Measurements from ENCODE around the gene NCAPD3. TPM values are rescaled to one million over a fixed set of nuclear protein-coding genes. Genes with fewer than 3 reads are reported as not detected.

Gene NCAPD3
- total RNA-seq, 1 donor from 2014 or later, result 11.0 TPM

DNA sequence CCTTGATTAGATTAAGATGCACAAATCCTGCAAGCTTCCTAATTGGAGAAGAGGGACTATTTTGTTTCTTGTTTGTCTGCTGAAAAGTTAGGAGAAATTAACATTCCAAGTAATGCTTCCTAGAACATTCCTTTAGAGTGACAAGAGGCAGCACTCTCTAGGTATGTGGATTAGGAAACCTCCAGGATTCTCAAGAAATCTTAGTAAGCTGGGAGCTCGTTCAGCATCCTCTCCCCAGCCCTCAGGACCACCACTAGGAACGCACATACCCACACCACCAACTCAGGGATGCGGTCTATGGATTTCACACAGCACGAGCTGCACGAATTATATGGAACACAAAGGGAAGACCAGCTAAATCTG lies 52.9 kb downstream of the NCAPD3 start:
- no peak for FAIRE-seq
- no peak for DNase-seq (ENCODE audit: low spot score in 2 of 2)

DNA sequence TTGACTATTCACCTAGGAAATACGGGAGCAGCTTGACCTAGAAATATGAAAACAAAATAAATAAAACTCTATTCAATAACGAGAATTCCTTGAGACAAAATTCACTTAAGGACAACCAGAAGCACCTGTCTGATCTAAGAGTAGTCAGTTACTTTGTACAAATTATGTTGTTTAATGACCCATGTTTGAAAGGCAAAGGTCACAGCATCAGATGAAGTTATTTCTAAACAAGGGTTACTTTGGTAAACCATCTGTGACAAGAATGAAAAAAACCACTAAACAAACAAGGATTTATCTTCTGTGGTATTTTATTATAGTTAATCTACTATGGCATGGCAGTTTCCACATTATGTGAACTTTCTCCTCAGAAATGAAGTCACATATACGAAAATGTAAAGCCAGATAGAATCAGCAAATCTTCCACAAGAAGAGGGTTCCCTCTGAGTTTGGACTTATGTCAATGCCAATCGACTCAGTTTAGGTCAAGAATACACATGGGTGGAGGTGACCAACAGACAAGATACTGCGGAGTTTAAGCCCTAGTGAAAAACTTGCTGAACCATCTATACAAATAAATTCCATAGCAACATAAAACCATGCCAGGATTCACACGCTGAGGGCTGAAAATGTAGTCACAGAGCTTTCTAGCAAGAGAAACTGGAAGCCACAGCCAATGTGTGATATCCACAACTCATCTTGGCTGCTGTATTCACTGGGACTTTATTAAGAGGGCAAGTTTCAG lies 53.4 kb downstream of the NCAPD3 start:
- no peak for DNase-seq (ENCODE audit: low spot score in 2 of 2)
- FAIRE-seq, result no peak

DNA sequence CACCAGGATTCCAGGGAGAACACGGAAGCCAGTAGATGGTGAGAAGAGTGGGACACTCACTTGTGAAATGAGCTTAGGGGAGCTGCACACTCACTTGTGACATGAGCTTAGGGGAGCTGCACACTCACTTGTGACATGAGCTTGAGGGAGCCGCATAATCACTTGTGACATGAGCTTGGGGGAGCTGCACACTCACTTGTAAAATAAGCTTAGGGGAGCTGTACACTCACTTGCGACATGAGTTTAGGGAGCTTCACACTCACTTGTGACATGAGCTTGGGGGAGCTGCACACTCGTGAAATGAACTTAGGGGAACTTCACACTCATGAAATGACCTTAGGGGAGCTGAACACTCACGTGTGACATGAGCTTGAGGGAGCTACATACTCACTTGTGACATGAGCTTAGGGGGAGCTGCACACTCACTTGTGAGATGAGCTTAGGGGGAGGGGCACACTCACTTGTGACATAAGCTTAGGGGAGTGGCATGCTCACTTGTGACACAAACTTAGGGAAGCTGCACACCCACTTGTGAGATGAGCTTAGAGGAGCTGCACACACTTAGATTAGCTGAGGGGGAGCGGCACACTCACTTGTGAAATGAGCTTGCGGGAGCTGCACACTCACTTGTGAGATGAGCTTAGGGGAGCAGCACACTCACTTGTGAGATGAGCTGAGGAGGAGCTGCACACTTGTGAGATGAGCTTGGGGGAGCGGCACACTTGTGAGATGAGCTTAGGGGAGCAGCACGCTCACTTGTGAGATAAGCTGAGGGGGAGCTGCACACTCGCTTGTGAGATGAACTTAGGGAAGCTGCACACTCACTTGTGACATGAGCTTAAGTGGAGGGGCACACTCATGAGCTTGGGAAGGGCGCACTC lies 59.0 kb downstream of the NCAPD3 start:
- no peak for DNase-seq (ENCODE audit: low spot score in 2 of 2)
- no peak for FAIRE-seq

DNA sequence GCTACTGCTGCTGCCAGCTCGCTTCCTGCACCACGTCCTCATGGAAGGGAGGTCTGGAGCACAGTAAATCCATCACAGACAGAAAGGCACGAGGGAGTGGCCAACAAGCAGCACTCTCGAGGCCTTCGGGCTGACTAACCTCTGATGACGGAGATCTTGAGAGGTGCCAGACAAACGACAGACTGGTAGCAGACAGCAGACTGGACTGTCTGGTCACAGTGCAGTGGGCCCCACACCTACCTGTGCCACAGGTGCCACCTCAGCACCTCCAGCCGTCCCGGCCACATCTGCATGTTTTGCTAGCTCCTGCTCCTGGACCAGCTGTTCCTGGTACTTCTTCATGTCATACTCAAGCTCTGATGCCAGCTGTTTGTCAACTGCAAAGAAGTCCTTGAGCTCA lies 64.1 kb downstream of the NCAPD3 start:
- DNase-seq (ENCODE audit: low spot score in 2 of 2), result no peak
- no peak for FAIRE-seq

DNA sequence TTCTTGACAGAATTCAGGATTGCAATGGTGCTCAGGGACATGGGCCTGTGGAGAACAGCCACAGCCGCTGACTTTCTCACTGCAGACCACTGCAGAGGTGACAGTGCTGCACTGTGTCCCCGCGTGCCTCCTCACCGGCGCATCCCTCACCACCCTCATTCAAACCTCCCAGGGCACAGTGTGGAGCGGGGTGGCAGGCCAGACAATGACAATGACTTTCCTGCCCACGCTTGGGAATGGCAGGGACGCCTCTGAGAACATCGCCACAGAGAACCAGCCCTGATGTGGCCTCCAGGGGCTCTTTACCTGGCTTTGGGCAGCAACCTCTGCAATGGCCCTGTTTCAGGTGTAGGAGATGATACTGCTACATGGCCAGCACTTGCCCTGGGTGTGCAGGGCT lies 65.7 kb downstream of the NCAPD3 start:
- FAIRE-seq, result no peak
- no peak for DNase-seq (ENCODE audit: low spot score in 2 of 2)

DNA sequence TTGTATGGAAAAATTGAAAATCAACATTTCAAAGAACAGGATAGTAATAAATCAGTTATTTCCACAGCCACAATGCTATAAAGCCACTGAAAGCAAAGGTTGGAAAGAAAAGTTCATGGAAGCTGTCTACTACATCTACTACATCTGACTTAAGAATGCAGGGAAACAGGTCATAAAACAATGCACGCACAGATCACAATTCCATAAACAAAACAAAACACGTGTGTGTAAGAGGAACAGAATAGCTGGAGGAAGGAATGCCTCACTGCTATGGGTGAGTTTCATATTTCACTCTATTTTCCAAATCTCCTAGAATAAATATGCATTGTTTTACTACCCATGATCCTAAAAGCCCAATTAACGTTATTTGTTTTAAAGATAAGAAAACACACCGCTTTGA lies 66.3 kb downstream of the NCAPD3 start:
- DNase-seq (ENCODE audit: low spot score in 2 of 2) (no peak), FAIRE-seq (no peak)

DNA sequence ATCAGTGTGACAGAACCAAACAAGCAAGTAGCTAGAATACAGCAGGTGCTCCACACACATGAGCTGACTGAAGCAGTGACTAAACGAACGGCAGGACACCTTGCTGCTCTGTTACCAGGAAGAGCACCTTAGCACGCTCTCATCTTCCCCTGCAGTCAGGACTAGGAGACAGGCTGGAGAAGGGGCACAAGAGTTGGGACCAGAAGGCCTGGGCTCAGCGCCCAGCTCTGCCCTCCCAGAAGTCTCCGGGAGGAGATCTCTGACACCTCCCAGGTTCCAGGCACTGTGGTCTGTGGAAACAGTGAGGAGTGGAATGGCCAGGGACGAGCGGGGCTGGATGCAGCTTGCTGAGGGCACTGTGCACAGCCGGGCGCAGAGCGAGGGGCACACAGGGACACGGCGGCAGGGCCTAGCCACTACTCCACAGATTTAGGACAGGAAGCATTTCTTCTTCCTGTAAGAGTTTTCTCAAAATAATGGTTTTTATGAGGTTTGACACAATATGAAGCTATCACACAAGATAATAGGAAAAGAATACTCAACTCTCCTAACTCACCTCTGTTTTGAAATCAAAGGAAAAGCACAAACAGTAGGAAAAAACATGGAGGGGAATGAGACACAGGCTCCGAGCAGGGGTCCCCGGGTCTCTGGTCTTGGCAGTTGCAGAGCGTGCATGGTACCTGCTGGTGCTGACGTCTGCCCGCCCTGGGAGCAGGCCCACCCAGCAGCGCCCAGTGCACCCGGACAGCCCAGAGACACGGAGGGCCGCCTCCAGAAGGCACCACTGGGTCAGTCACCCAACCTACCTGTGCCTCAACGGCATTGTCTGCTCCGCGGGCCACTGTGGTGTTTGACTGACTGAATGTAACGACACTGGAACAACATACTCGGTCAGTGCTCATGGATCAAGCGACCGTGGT lies 67.6 kb downstream of the NCAPD3 start:
- DNase-seq (ENCODE audit: low spot score in 2 of 2), result no peak

DNA sequence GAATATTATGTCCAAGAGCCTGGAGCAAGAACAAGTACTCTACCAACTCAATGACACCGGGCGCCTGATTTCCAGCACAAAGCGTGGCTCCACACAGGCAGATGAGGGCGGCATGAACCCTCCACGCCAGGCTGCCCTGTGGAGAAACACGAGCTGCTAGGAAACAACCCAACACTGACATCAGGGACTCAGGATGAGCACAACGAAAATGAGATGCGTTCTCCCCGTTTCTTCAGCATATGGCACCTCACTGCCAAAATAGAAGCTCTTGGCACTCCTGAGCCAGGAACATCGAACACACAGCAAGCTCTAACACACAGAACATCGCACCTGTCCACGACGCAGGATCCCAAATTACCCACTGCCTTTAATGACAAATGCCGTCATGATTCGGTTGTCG lies 68.3 kb downstream of the NCAPD3 start:
- DNase-seq (ENCODE audit: low spot score in 2 of 2) (no peak), FAIRE-seq (no peak)

More for the DNA sequence above, 67.6 kb downstream of the NCAPD3 start:
- FAIRE-seq, result no peak

DNA sequence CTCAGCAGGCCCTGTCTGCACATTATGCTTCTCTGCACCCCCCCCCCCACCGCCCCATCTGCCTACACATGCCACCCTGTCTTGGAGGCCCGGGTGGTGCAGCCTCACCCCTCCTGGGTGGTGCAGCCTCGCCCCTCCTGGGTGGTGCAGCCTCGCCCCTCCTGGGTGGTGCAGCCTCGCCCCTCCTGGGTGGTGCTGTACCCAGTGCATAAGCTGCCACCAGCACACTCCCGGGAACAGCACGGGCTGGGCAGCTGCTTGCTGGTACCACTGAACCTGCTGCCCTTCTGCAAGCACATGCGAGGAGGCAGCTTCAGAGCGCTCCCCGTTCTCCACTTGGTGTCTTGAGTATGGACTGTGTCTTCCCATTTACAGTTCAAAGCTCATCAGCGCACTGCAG lies 69.3 kb downstream of the NCAPD3 start:
- FAIRE-seq (no peak), DNase-seq (ENCODE audit: low spot score in 2 of 2) (no peak)

DNA sequence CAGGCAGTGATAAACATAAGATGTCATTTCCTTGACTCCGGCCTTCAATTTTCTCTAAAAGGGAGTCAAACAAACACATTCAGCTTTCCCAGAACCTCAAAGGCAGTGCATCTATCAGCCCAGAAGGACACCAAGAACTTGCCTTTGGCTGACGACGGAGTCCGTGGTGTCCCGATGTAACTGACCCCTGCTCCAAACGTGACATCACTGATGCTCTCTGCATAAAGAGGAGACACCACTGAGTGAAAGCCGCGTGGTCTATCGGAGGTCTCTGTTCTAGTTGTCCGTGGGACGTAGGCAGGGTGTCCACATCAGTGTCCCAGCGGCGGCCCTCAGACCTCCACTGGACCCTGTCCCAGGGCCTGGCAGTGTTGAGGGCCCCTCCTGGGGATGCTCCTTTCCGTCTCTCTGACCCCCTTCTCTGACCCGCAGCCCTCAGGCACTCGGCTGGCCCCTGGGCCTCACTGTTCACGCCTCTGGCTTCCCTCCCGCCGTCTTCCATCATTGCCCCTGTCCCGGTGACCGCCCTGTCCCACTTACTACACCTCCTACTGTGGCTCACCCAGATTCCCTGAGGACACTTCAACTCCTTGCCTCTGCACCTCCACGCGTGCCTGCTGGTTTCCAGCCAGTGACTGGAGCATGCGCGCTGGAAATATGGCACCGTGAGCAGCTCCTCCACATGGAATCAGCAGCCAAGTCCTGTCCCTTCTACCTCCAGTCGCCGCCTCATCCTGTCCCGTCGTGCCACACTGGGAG lies 70.4 kb downstream of the NCAPD3 start:
- FAIRE-seq (no peak), DNase-seq (ENCODE audit: low spot score in 2 of 2) (no peak)

DNA sequence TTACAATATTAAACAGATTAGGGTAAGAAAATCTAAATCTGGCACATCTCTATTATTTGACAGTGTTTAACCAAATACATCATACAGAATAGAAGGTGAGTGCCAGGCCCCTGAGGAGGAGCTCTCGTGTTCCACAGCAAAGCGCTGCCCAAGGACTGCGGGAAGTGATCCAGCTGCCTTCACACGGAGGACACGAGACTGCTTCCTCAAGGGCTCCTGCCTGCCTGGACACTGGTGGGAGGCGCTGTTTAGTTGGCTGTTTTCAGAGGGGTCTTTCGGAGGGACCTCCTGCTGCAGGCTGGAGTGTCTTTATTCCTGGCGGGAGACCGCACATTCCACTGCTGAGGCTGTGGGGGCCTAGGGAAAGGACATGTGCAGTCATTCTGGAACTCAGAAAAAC lies 71.1 kb downstream of the NCAPD3 start:
- no peak for DNase-seq (ENCODE audit: low spot score in 2 of 2)
- FAIRE-seq, result no peak

DNA sequence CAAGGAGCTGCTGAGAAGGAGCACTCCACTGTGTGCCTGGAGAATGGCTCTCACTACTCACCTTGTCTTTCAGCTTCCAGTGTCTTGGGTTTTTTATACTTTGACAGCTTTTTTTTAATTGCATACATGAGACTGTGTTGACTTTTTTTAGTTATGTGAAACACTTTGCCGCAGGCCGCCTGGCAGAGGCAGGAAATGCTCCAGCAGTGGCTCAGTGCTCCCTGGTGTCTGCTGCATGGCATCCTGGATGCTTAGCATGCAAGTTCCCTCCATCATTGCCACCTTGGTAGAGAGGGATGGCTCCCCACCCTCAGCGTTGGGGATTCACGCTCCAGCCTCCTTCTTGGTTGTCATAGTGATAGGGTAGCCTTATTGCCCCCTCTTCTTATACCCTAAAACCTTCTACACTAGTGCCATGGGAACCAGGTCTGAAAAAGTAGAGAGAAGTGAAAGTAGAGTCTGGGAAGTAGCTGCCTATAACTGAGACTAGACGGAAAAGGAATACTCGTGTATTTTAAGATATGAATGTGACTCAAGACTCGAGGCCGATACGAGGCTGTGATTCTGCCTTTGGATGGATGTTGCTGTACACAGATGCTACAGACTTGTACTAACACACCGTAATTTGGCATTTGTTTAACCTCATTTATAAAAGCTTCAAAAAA lies 72.6 kb downstream of the NCAPD3 start:
- FAIRE-seq (no peak), DNase-seq (ENCODE audit: low spot score in 2 of 2) (no peak)

DNA sequence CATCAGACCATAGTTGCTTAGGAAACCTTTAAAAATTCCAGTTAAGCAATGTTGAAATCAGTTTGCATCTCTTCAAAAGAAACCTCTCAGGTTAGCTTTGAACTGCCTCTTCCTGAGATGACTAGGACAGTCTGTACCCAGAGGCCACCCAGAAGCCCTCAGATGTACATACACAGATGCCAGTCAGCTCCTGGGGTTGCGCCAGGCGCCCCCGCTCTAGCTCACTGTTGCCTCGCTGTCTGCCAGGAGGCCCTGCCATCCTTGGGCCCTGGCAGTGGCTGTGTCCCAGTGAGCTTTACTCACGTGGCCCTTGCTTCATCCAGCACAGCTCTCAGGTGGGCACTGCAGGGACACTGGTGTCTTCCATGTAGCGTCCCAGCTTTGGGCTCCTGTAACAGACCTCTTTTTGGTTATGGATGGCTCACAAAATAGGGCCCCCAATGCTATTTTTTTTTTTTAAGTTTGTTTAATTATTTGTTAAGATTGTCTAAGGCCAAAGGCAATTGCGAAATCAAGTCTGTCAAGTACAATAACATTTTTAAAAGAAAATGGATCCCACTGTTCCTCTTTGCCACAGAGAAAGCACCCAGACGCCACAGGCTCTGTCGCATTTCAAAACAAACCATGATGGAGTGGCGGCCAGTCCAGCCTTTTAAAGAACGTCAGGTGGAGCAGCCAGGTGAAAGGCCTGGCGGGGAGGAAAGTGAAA lies 73.4 kb downstream of the NCAPD3 start:
- FAIRE-seq (no peak), DNase-seq (ENCODE audit: low spot score in 2 of 2) (no peak)

DNA sequence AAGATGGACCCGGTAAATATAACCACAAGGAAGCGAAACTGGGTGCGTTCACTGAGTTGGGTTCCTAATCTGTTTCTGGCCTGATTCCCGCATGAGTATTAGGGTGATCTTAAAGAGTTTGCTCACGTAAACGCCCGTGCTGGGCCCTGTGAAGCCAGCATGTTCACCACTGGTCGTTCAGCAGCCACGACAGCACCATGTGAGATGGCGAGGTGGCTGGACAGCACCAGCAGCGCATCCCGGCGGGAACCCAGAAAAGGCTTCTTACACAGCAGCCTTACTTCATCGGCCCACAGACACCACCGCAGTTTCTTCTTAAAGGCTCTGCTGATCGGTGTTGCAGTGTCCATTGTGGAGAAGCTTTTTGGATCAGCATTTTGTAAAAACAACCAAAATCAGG lies 74.4 kb downstream of the NCAPD3 start:
- FAIRE-seq (no peak), DNase-seq (ENCODE audit: low spot score in 2 of 2) (no peak)

DNA sequence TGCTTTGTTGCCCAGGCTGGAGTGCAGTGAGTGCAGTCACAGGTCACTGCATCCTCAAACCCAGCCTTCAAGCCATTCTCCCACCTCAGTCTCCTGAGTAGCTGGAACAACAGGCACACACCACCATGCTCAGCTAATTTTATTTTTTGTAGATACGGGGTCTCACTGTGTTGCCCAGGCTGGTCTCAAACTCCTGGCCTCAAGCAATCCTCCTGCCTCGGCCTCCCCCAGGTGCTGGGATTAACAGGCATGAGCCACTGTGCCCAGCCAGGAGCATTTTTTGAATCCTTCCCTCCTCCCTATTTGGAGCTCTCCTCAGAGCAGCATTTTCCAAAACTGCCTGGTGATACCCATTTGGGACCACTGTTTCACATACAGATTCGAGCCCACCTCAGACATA lies 77.2 kb downstream of the NCAPD3 start:
- no peak for FAIRE-seq
- no peak for DNase-seq (ENCODE audit: low spot score in 2 of 2)

DNA sequence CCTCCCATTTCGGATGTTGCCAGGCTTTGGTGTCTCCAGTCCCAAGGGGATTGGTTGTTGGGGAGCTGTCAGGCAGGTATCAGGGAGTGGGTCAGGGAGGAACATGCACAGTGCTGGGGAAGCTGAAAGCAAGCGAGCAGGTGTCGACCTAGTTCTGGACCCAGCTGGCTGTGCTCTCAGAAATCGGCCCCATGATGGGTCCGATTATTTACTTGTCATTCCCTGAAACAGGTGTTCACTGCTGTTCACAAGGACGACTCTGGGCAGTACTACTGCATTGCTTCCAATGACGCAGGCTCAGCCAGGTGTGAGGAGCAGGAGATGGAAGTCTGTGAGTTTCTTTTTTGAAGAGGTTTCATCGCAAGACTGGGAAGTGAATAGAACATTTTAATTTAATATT lies 78.1 kb downstream of the NCAPD3 start:
- no peak for FAIRE-seq
- DNase-seq (ENCODE audit: low spot score in 2 of 2), result no peak

DNA sequence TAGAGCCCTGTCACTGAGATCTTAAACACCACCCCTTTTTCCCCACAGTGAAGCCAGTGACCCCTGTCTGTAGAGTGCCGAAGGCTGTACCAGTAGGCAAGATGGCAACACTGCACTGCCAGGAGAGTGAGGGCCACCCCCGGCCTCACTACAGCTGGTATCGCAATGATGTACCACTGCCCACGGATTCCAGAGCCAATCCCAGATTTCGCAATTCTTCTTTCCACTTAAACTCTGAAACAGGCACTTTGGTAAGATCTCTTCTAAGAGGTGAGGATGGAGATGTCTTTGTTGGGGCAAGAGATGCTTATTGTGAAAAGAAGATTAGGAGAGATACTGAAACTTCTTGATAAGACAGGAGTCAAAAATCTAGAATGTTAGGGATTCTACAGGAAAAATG lies 79.0 kb downstream of the NCAPD3 start:
- no peak for DNase-seq (ENCODE audit: low spot score in 2 of 2)
- FAIRE-seq, result no peak

DNA sequence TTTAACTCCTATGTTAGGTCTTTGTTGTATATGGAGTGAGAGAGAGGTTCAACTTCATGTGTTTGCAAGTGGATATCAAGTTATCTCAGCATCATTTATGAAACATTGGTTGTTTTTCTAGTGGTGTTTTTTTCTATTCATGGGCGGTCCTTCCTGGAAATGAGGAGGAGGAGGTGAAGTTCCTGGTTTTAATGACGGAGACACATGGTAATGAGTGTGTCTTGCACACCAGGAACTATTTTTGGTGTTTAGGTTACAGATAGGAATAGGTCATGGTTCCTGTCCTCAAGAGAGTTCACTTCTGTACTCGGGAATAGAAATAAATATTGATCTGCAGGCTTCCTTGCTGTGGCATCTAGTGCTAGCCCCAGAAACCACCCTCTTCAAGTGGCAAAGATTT lies 80.0 kb downstream of the NCAPD3 start:
- no peak for DNase-seq (ENCODE audit: low spot score in 2 of 2)

DNA sequence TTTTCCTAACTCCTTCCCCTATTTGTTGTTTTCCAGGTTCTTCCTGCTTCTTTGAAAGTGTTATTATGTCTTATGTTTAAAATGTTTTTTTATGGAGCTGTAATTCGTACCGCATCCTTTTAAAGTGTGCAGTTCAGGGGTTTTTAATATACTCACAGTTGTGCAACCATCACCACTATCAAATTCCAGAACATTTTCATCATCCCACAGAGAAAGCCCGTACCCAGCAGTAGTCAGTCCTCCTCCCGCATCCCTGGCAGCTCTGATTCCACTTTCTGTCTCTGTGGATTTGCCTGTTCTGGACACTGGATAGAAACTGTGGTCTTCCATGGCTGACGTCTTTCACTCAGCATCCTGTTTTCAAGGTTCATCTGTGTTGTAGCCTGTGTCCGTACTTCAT lies 81.2 kb downstream of the NCAPD3 start:
- DNase-seq (ENCODE audit: low spot score in 2 of 2) (no peak), FAIRE-seq (no peak)

More for the DNA sequence above, 80.0 kb downstream of the NCAPD3 start:
- no peak for FAIRE-seq
